Epithelial cell of proximal tubule (primary cell): Measurements from ENCODE around the gene WTAP. TPM values are rescaled to one million over a fixed set of nuclear protein-coding genes. Genes with fewer than 3 reads are reported as not detected.

ENCODE experiments used
- DNase-seq: peaks from one replicate; pipeline ENCODE4 v3.0.0-alpha.2; 2011; ENCODE audit warnings: low read depth
- H3K4me3 ChIP-seq: 2 replicates; pipeline ENCODE4 v1.5.1; 2011; ENCODE audit warnings: low read depth, mild to moderate bottlenecking, low read length
- CTCF ChIP-seq: conservative IDR thresholded peaks from 2 replicates; pipeline ENCODE4 v1.5.1; 2012; ENCODE audit warnings: low read depth, mild to moderate bottlenecking, low read length
- total RNA-seq: library from RNA; depleted of rRNA; stranded (reverse); fragments of >200 nt; gene quantifications from 2 replicates; pipeline ENCODE4 v1.2.3, GENCODE V29; 2015

Gene WTAP
- total RNA-seq, 1 donor from 2014 or later: 82.3 TPM

GRCh38 chr6:159682295-159682694 lies 45.0 kb upstream of the WTAP start:
- TF ChIP-seq CTCF: no peak
- H3K4me3 ChIP-seq: no peak overlapping the region
- no peak for DNase-seq

- no peak overlapping the region for H3K4me3 ChIP-seq
- no peak for DNase-seq
- TF ChIP-seq CTCF: no peak
Observed at GRCh38 chr6:159682810-159683209, 44.5 kb upstream of the WTAP start.

- no peak overlapping the region for H3K4me3 ChIP-seq
- DNase-seq: no peak
- TF ChIP-seq CTCF: no peak
Observed at GRCh38 chr6:159684013-159684304, 43.3 kb upstream of the WTAP start.

GRCh38 chr6:159686040-159686439 lies 41.3 kb upstream of the WTAP start:
- no peak for DNase-seq
- no peak overlapping the region for H3K4me3 ChIP-seq
- TF ChIP-seq CTCF: no peak

- no peak for DNase-seq
- TF ChIP-seq CTCF: no peak
- H3K4me3 ChIP-seq: no peak overlapping the region
Observed at GRCh38 chr6:159686703-159687102, 40.6 kb upstream of the WTAP start.

- no peak for DNase-seq
- no peak overlapping the region for H3K4me3 ChIP-seq
- TF ChIP-seq CTCF: no peak
Observed at GRCh38 chr6:159687341-159687740, 40.0 kb upstream of the WTAP start.

- TF ChIP-seq CTCF: no peak
- peak overlapping the region; percentile 72 for H3K4me3 ChIP-seq
- DNase-seq: no peak
Observed at GRCh38 chr6:159688266-159688905, 38.9 kb upstream of the WTAP start.
